ENCODE data around the gene TEX12.
"Not testable (repeated sequence)": the region's sequence is repeated elsewhere in the genome, so short reads cannot be mapped to it uniquely, and the experiment has no call there.

TEX12 gene

DNA sequence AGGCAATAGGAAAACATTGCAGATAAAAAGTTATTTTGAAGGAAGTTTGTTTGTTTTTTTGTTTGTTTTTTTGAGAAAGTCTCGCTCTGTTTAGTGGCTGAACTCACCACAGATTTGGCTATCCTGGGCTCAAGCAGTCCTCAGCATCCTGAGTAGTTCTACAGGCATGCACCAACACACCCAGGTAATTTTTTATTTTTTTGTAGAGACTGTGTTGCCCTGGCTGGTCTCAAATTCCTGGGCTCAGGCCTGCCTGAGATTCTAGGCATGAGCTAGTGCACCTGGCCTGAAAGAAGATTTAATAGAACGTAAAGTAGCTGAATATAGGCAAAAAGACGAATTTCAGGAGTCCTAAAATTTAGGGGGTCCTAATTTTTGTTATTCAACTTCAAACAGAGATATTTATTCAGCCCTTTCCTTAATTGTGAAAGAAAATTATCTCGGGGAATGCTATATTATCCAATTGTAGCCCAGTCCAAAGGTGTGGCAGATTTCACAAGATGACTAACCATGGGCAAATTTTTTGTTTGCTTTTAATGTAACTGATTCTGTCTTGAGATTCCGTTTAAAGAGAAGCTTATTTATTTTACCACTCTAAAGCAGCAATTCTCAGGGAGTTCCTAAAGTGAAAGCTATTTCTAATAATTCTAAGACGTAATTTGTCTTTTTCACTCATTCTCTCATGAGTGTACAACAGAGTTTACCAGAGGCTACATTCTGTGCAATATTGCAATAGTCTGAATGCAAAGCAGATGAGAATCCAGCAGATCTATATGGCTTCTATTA is 4.2 kb upstream of the TEX12 start:
- H3K4me3 ChIP-seq (ENCODE audit: low read depth, low read length): no peak overlapping the region
- DNase-seq (ENCODE audit: low read depth): no peak

DNA sequence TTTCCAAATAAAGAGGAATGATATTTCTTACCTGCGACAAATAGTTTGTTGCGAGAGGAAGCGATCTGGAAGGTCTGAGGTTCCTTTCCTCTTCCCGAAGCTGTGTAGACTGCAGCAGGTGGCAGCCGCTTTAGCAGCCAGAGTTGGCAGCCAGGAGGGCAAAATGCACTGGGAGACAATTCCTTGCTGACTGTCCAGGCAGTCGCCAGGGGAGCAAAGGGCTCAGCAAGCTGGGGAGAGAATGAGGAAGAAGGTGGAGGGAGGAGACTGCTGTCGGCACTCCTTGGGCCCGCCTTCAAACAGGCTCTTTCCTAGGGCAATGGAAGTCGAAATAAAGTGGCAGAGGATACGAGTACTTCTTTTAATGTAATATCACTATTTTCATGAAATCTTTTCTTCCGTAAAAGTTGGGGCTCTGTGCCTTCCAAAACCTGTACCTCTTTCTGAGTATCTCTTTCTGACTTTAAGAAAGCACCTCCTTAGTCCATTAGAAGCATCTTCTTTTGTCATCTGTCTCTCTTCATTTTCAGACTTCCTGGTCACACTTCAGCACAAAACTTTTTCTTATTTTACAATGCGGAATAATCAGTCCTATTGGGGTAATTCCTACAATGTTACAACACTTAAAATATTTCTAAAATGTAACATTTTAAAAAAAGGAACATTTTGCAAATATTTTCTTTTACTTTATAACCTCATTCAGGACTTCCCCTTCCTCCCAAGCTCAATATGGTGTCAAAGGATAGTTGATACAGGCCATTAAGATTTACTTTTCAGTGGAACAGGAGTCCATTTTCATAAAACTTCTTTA is 3.1 kb upstream of the TEX12 start, which contains the start of gene IL18:
Gene IL18 (minus strand): TSS at position 220 of the 811 bp plus-strand sequence. CDS start 9,041 bp downstream, outside the sequence.
- no peak within 1 kb of the TSS for H3K4me3 ChIP-seq (ENCODE audit: low read depth, low read length)
- no peak for DNase-seq (ENCODE audit: low read depth)

DNA sequence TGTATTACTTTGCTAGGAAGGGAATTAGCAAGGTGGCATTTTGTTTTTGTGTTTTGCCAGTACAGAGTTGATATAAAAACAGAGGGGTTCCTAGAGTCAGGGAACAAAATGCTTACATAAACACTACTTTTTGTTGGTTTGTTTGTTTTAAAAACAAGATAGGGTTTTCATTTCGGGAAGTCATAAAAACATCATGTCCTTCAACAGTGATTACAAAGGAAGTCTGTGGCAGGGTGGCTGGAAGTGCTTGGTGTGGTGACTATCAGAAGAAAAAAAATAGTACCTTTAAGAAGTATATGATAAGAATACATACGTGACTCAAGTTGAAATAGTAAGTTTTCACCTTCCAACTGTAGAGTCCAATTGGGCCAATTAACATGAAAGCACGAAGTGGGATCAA is 2.1 kb upstream of the TEX12 start:
- H3K4me3 ChIP-seq (ENCODE audit: low read depth, low read length): no peak overlapping the region
- DNase-seq (ENCODE audit: low read depth): no peak

DNA sequence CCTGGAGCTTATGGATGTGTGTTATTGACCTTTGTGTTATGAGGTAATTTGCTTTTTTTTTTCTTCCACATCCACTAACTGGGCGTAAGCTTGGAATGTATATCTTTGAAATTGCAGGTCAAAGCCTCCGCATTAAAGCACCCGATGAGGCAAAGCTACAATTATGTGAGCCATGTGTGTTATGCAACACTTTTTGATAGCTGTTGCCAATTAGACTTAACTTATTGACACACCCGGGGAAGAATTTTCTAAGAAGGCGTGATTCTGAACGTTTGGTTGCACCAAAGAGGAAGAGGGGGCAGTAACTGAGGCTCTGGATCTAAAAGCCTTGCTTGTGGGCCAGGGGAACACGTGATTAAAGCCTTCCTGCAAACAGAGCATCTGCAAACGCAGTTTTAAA is 610 bp upstream of the TEX12 start:
- no peak overlapping the region for H3K4me3 ChIP-seq (ENCODE audit: low read depth, low read length)
- DNase-seq (ENCODE audit: low read depth): peak; percentile 1

- DNase-seq (ENCODE audit: low read depth): peak; percentile 1
Observed at GRCh38 chr11:112172362-112172994, 5.3 kb downstream of the TEX12 start.

GRCh38 chr11:112173152-112173551 is 6.0 kb downstream of the TEX12 start:
- no peak for DNase-seq (ENCODE audit: low read depth)

More at GRCh38 chr11:112172362-112172994, 5.3 kb downstream of the TEX12 start:
- H3K4me3 ChIP-seq (ENCODE audit: low read depth, low read length): no peak overlapping the region

GRCh38 chr11:112174789-112175598 is 7.8 kb downstream of the TEX12 start, which contains the start of gene BCO2:
TSS of gene BCO2 (plus strand) at chr11:112175512. CDS start at chr11:112175602, 90 bp downstream.
- peak; percentile 33 for DNase-seq (ENCODE audit: low read depth)
- peak within 1 kb of the TSS; percentile 35 for H3K4me3 ChIP-seq (ENCODE audit: low read depth, low read length)

More at GRCh38 chr11:112173152-112173551, 6.0 kb downstream of the TEX12 start:
- H3K4me3 ChIP-seq (ENCODE audit: low read depth, low read length): no peak overlapping the region

DNA sequence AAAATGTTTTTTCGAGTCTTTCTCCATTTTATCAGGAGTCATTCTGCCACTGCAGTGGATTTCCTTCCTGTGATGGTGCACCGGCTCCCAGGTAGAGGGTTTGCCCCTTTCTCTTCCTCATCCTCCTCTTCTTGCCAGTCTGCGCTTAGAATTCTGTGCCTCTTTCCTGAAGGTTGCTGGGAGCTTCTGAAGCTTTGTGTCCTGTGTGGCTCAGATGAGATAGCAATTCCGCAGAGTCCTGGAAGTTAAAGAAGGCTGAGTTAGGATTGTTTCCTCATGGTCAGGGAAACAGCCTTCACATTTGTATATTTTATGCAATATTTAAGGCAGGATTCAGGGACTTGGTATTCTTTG is 8.4 kb downstream of the TEX12 start:
- peak overlapping the region; percentile 35 for H3K4me3 ChIP-seq (ENCODE audit: low read depth, low read length)

GRCh38 chr11:112176077-112176476 is 8.9 kb downstream of the TEX12 start:
- no peak overlapping the region for H3K4me3 ChIP-seq (ENCODE audit: low read depth, low read length)
- DNase-seq (ENCODE audit: low read depth): no peak

More for the DNA sequence above, 8.4 kb downstream of the TEX12 start:
- DNase-seq (ENCODE audit: low read depth): no peak

- no peak overlapping the region for H3K4me3 ChIP-seq (ENCODE audit: low read depth, low read length)
- DNase-seq (ENCODE audit: low read depth): no peak
Observed at GRCh38 chr11:112177589-112177988, 10.4 kb downstream of the TEX12 start.

DNA sequence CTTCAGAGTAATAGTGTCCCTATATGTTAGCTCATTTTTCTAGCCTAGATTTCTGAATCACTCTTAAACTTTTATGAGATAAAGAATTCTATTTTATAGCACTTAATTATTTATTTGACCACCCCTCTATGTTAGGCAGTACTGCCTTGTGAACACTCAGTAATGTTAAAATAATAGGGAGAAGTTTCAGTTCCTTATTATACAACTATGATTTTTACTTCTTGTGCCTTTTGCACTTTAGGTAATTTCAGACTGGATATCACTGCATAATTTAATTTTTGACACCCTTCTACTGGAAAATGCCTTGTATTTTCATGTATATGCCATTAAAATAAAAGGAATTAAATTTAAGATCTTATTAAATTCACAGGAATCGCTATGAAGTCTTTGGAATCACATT is 11.3 kb downstream of the TEX12 start:
- no peak for DNase-seq (ENCODE audit: low read depth)
- H3K4me3 ChIP-seq (ENCODE audit: low read depth, low read length): no peak overlapping the region

GRCh38 chr11:112178936-112179335 is 11.8 kb downstream of the TEX12 start:
- DNase-seq (ENCODE audit: low read depth): no peak
- H3K4me3 ChIP-seq (ENCODE audit: low read depth, low read length): no peak overlapping the region

DNA sequence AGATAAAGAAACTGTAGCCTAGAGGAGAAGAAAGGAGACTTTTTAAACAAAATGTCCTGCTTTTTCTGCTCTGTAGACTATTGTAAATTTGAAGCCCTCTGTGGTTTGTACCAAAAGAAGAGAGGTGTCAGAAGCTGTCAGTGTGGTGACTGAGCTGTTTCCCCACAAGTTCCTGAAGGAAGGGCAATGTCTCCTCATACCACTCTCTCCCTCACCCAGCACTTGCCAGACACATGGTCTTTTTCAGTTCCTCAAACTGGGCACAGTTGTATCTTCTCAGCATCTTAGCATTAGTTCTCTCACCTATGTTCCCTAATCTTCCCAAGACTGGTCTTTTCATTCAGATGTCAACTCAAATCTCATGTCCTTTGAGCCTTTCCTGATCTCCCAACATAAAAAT is 12.4 kb downstream of the TEX12 start:
- DNase-seq (ENCODE audit: low read depth): no peak
- no peak overlapping the region for H3K4me3 ChIP-seq (ENCODE audit: low read depth, low read length)

DNA sequence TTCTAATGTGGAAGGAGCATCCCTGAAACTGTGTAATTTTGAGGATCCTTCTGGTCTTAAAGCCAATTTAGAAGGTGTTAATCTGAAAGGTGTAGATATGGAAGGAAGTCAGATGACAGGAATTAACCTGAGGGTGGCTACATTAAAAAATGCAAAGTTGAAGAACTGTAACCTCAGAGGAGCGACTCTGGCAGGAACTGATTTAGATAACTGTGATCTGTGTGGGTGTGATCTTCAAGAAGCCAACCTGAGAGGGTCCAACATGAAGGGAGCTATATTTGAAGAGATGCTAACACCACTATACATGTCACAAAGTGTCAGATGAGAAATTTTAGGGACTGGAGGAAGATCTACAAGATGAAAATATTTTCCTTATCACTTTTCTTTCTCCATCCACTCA is 15.7 kb downstream of the TEX12 start:
- H3K4me3 ChIP-seq (ENCODE audit: low read depth, low read length): no peak overlapping the region

GRCh38 chr11:112185883-112186282 is 18.7 kb downstream of the TEX12 start:
- DNase-seq (ENCODE audit: low read depth): no peak
- no peak overlapping the region for H3K4me3 ChIP-seq (ENCODE audit: low read depth, low read length)

More for the DNA sequence above, 15.7 kb downstream of the TEX12 start:
- no peak for DNase-seq (ENCODE audit: low read depth)

GRCh38 chr11:112186304-112186703 is 19.1 kb downstream of the TEX12 start:
- H3K4me3 ChIP-seq (ENCODE audit: low read depth, low read length): no peak overlapping the region
- DNase-seq (ENCODE audit: low read depth): no peak

- DNase-seq (ENCODE audit: low read depth): not testable (repeated sequence)
Observed at GRCh38 chr11:112195113-112195512, 27.9 kb downstream of the TEX12 start.

GRCh38 chr11:112195951-112196351 is 28.8 kb downstream of the TEX12 start:
- no peak overlapping the region for H3K4me3 ChIP-seq (ENCODE audit: low read depth, low read length)
- DNase-seq (ENCODE audit: low read depth): no peak

More at GRCh38 chr11:112195113-112195512, 27.9 kb downstream of the TEX12 start:
- not testable (repeated sequence) for H3K4me3 ChIP-seq (ENCODE audit: low read depth, low read length)

- DNase-seq (ENCODE audit: low read depth): no peak
- no peak overlapping the region for H3K4me3 ChIP-seq (ENCODE audit: low read depth, low read length)
Observed at GRCh38 chr11:112196519-112197087, 29.4 kb downstream of the TEX12 start.
